ENCODE results near the gene IFNAR1.
A peak's percentile ranks its signal among the peaks of the same experiment; 100 is the strongest.

The IFNAR1 gene

DNA sequence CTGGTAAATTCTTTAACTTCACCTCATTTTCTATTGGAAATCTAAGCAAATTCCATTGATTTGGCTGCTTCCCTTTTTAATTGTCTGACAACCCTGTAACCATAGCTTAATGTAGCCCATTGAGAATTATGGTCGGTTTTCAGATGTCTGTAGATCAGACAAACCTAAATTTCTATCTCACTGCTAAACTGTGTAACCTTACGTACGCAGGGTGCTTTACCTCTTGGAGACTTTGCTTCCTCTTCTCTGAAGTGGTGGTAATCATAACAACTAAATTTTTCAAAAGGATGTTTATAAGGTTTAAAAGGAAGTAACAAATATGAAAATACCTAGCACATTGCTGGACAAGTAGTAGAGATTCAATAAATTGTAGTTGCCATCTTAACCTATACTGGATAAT is 25.9 kb downstream of the IFNAR1 start:
- DNase-seq: no peak

DNA sequence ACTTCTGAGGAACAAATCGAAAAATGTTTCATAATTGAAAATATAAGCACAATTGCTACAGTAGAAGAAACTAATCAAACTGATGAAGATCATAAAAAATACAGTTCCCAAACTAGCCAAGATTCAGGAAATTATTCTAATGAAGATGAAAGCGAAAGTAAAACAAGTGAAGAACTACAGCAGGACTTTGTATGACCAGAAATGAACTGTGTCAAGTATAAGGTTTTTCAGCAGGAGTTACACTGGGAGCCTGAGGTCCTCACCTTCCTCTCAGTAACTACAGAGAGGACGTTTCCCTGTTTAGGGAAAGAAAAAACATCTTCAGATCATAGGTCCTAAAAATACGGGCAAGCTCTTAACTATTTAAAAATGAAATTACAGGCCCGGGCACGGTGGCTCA is 30.6 kb downstream of the IFNAR1 start:
- peak; percentile 67 for DNase-seq

DNA sequence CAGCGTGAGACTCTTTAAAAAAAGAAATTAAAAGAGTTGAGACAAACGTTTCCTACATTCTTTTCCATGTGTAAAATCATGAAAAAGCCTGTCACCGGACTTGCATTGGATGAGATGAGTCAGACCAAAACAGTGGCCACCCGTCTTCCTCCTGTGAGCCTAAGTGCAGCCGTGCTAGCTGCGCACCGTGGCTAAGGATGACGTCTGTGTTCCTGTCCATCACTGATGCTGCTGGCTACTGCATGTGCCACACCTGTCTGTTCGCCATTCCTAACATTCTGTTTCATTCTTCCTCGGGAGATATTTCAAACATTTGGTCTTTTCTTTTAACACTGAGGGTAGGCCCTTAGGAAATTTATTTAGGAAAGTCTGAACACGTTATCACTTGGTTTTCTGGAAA is 31.2 kb downstream of the IFNAR1 start:
- DNase-seq: no peak

DNA sequence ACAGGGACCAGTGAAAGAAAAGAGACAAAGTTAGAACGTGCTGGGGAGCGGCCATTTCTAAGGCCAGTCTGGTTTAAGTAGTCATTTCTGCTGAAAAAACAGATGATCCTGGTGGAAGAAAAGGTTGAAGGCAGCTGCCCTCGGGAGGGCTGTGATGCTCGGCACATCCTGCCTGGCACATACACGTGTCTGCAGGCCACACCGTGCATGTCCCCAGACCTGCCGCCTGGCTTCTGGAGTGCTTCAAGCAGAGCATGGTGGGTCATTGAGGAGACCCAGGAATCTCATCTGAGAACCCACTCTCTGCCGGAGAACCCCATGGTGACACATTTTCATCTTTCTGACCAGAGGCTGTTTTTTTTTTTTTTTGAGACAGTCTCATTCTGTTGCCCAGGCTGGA is 32.4 kb downstream of the IFNAR1 start:
- no peak for DNase-seq

DNA sequence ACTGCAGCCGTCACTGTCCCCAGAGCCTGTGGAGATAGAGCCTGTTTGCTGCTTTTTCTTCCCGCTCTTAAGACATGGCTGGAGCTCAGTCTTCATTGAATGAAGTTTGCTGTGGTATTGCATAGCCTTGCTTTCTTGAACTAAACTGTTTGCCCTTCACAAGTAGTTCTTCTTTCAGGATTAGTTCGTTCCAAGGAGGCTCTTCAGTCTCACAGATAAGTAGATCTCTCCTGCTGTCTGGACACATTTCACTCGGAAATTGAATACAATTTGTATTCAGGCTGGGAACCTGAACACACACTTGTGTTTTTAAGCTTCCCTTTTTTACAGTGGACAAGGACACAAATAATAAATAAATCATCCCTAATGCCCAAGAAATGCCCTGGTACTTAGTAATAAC is 34.7 kb downstream of the IFNAR1 start:
- DNase-seq: no peak

DNA sequence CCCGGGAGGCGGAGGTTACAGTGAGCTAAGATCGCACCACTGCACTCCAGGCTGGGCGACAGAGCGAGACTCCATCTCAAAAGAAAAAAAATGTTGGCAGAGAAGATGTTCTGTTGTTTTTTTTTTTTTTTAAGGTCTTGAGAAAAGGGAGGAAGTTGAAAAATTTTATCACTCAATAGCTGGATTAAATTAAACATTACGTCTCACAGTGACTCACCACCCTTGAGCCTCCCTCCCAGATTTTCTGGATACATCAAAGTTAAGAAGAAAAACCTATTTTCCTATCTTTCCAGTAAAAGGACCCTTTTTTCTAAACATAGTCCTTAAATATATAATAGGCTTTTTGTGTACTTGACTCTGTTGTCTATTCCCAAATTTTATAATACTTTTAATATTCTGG is 35.5 kb downstream of the IFNAR1 start:
- DNase-seq: no peak

DNA sequence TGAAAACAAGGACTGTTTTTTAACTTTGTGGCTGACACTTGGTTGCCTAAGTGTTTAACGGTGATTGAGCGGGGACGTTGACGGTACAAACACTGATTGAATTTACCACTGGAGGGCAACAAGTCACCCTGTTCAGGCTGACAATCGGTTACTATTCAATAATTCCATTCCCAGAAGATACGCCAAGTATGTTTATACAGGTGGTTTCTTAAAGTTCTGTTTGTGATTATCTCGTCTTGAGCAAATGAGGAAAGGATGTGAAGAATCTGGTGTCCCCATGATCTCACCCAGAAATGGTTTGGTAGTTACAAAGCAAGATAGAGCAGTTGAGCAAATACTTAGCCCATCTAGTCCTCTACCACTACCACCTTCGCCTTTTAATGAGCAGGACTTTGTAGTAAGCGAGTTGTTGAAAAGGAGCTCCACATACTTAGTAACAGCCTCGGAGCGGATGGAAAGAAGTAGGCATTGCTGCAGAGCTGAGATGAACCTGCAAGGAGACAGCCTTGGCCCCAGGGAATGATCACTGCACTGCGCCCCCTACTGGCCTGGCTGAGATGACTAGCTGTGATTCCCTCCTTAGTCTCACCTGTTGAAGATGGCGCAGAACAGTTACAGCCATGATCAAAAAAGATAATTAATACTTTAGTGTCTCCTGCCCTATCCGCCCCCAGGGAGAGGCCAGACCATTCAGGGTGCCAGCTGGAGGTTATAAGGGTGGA is 36.3 kb downstream of the IFNAR1 start:
- DNase-seq: peak; percentile 87

DNA sequence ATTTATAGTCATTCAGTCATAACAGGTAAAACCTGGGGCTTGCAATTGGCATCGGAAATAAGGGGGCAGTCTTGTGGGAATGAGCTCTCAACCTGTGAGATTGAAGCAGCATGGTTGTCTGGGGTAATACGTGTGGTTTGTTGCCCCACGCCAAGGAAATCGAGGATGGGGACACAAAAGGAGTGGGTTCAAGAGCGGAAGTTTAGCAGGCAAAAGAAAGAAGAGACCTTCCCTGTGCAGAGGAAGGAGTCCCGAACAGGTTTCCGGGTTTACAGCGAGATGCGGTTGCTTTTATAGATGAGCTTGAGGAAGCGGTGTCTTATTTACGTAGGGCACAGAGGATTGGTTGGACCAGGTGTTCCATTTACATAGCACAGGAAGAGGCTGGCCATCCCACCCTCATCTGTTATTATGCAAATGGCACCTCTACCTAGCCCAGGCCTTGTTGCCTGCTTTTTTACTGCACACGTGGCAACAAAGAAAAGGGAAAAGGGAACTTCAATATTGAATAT is 37.3 kb downstream of the IFNAR1 start:
- peak; percentile 63 for DNase-seq

DNA sequence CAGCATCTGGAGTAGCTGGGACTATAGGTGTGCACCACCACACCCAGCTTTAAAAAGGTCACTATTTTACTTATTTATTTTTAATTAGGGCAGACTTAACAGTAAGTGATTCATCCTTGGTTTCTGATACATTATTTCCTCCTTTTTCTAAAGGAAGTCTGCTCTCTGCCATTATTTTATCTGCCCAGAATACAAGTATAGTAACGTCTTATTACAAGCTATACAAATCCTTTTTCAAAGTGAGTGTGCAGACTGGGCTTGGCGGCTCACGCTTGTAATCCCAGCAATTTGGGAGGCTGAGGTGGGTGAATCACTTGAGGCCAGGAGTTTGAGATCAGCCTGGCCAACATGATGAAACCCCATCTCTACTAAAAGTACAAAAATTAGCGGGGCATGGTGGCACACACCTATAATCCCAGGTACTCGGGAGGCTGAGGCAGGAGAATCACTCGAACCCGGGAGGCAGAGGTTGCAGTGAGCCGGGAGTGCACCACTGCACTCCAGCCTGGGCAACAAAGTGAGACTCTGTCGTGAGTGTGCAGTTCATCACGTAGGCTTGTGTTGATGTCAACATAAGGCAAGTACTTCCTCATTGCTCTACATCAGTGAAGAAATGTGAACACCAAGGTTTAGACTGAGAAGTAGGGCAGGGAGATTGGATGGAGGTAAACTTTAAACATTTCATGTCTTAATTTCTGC is 39.3 kb downstream of the IFNAR1 start:
- peak; percentile 58 for DNase-seq

DNA sequence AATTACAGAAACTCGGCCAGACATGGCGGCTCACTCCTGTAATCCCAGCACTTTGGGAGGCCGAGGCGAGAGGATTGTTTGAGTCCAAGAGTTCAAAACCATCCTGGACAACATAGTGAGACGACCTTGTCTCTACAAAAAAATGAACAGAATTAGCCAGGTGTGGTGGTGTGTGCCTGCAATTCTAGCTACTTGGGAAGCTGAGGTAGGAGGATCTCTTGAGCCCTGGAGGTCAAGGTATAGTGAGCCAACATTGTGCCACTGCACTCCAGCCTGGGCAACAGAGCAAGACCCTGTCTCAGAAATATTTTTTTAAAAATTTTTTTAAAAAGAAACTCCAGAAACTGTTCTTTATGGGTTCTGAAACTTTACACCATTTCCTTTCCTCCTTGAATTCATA is 40.1 kb downstream of the IFNAR1 start:
- no peak for DNase-seq

DNA sequence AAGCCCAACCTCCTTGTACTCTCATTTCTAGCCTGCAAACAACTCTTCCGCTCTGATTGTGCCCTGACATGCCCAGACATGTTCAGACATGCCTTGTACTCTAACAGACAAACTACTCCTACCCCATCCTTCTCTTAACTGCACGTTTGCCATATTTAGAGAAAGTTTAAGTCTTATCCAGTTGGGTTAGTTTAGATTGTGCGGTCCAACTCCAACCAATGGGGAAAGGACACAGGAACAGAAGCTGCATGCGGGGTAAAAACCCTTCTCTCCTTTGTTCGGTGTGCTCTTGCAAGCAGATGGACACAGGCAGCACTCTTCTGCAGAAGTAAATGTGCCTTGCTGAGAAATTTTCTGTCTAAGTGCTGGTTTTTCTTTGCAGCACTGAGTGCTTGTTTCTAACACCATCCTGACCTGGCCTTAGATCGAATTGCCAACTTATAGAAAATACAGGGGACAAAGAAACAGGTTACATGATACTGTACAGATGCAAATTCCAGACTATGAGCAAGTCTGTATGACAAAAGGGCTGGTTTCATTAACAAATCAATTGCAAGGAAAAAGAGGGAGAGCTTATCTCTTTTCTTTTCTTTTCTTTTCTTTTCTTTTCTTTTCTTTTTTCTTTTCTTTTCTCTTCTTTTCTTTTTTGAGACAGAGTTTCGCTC is 42.7 kb downstream of the IFNAR1 start:
- DNase-seq: peak; percentile 19

DNA sequence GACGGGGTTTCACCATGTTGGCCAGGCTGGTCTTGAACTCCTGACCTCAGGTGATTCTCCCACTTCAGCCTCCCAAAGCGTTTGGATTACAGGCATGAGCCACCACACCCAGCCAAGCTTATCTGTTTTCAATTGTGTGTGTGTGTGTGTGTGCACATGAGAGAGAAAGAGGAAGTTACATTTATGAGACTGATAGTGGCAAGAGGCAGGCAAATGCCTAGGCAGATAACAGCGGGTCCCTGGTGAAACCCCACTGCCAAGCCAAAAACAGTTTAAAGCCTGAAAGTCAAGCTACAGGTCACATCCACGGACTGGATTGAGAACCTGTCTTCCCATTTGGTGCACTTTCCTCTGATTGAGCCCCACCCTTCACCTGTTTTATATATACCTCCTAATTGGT is 43.4 kb downstream of the IFNAR1 start:
- peak; percentile 97 for DNase-seq

DNA sequence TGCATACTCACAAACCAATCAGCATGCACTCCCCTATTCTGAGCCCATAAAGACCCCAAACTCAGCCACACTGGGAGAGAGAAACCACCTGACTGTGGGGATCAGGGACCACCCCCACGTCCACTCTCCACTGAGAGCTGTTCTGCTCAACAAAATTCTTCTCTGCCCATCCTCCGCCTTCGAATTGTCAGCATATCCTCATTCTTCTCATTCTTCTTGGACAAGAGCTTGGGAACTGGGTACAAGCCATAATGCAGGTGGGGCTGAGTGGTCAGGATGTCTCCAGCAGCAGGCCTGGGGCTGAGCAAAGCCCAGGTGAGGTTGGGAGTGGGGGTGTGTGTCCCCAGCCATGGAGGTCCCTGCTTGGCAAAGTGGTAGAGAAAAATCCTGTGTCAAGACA is 43.8 kb downstream of the IFNAR1 start:
- no peak for DNase-seq

DNA sequence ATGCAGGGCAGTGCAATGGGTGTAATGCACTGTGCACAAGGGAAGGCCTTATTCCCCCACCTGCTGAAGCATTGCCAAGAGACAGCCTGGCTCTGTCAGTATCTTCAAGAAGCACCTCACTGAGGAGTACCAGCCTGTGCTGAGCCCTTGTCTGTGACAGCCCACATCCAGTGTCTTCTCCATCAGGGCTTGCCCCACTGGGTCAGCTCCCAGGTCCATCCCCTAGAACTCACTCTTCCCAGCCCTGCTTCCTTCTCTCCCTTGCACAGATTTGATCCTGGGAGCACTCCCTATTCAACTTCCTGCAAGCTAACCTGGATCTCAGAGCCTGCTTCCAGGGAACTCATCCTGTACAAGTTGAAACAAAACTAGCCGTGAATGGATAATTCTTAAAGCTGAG is 44.8 kb downstream of the IFNAR1 start:
- DNase-seq: no peak

DNA sequence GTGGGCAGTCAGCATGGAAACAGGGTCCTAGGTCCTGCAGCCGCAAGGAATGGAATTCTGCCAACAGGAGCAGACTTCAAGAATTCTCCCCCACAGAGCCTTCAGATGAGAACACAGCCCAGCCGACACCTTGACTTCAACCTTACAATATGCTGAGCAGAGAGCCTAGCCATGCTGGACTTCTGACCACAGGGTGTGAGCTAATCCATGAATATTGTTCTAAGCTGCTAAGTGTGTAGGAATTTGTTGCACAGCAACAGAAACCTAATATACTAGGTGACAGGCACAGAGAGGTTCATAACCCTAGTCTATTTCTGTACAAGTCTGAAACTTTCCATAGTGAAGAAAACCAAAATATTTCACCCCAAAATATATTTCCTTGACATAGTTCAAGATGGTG is 45.5 kb downstream of the IFNAR1 start:
- DNase-seq: no peak

DNA sequence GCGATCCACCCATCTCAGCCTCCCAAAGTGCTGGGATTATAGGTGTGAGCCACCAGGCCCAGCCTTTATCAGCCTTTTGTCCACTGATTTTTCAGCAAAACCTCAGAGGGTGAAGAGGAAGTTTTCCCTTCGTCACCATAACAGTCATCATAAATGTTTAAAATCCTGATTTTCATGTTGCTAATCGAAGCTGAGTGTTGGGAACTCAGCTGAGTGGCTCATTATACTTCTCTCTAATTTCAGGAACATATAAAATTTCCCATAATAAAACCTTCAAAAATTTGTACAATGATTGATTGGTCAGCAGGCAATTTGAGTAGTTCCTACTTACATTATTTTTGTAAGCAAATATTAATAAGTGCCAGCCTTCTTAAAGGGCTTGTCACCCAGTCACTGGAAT is 46.6 kb downstream of the IFNAR1 start:
- no peak for DNase-seq

DNA sequence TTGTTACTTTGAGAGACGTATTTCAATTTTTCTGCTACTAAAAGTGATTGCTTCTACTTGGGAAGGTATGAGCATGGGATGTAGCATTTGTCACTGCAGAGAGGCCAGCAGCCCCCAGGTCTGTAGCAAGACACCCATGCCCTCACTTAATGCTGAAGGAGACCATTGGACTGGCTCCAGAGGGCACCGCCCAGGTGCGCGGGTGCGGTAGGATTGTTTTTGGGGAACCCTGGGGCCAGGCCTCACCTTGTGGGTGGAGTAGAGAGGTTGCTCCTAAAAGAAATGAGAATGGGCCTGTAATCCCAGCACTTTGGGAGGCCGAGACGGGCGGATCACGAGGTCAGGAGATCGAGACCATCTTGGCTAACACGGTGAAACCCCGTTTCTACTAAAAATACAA is 47.8 kb downstream of the IFNAR1 start:
- DNase-seq: no peak

DNA sequence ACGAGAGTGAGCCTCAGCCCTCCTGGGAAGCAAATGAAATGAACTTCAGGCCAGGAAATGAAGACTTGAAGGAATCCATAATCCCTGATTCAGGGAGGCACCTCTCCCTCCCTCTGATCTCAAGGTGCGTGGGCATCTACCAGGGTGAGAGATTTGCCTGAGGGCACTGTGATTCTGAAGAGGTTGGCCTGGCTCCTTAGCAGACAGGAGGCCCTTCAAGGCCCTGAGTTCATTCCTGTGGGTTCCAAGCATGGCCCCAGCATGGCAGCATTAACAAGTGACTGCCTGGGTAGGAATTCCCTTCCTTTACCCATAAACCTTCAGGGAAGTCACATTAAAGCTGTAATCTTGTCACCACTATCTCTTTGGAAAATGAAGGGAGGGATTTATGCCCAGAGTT is 48.7 kb downstream of the IFNAR1 start:
- no peak for DNase-seq

DNA sequence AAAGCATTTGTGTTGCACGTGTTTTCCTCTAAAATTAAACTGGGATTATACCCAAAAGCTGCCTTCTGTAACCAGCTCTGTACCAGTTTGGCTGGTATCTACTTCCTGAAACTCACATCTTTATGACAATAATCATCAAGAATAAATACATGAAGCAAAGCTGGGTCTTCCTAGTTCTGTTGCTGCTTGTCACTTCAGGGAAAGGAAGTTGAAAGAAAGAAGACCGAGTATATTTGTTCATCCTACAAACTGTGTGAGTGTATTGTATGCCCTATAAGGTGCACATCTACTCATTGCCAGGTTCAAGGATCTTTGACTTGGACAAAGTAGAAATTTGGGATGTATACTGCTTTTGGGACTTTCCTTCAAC is 49.3 kb downstream of the IFNAR1 start:
- DNase-seq: peak; percentile 78

DNA sequence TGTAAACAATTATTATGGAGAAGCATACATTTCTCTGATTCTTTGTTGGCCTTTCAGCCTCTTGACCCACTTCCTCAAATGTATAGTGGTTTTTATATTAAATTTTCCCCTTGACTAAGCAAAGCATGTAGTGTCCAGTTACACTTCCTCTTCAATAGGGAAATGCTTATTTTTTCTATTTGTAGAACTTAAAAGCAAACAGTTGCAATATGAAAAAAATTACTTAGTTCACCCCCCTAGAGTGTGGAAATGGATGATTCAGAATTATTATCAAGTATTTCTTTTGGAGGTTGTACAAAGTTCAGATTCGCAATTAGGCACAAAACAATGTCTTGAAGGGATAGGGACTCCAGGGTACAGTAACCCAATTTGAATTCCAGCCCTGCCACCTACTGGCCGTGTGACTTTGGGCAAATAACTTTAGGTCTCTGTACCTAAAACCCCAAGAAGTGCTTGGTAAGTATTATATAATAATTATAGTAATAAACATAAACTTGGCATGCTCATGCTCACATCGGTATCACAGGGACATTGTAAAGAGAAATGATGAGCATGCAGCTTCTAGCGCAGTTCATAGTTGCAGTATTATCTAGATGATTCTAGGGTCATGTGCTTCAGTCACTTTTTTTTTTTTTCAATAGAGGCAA is 49.8 kb downstream of the IFNAR1 start:
- peak; percentile 95 for DNase-seq

DNA sequence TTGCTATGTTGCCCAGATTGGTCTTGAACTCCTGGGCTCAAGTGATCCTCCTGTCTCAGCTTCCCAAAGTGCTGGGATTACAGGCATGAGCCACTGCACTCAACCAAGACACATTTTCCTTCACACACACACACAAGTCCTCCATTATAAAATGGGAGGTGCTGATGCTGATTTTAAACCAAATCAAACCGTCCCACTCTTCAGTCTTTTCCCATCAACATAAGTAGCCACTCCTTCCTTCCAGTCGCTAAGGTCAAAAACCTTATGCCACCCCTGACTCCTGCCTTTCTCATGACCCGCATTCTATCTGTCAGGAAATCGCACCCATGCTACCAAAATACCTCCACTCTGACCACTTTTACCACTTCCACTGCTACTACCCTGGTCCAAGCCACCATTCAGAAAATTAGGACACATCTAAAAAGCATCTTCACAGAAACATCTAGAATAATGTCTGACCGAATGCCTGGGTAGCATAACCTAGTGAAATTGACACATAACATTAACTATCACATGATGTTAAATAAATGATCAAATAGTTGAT is 50.4 kb downstream of the IFNAR1 start:
- DNase-seq: no peak

DNA sequence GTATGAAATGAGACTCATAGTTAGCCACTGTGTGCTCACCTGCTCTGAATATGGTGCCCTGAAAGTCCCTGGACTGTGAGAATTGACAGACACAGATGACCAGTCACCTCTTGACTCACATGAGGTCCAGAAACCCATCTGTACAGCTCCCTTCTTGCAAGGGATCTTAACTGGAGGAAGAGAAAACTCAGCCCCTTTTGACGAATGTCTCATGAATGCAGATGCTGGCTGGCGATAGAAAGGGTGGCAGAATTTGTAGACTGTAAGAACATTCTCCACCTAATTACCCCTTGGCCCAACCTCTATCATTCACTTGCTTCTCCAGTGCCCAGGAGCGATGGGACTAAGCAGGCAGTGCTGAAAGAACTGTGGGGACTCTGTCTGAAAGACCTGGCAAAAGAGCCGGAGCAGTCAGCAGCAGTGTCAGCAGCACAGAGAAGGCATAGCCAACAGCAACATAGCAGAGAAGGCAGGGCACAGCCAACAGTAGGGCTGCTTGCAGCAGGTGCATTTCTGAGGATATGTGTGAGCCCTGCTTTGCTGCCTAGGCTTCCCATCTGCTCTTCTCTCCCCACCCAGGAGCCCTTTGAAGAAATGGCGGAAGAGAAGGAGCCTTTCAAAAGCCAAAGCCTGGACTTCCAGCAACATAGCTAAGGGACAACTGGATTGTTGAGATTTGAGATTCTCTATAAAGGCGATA is 52.6 kb downstream of the IFNAR1 start:
- no peak for DNase-seq

DNA sequence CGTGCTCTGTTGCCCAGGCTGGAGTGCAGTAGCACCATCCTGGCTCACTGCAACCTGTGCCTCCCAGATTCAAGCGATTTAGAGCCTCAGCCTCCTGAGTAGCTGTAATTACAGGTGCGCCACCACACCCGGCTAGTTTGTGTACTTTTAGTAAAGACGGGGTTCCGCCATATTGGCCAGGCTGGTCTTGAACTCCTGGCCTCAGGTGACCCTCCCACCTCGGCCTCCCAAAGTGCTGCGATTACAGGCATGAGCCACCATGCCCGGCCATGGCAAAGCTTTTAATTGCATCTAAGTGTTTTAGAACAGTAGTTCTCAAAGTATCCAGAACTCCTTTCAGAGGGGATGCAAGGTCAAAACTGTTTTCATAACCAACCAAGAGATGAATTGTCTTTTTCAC is 53.3 kb downstream of the IFNAR1 start:
- DNase-seq: no peak
